Measurements from ENCODE around the gene HBS1L. TPM values are rescaled to one million over a fixed set of nuclear protein-coding genes. Genes with fewer than 3 reads are reported as not detected.

HBS1L gene
- total and polyA plus RNA-seq, 10 of the 15 experiments (the other 5 are each of a cell fraction or from before 2014, with no cell fraction given), result 58.7 to 142 (median 78.8) TPM

GRCh38 chr6:135048915-135049314 lies 5.7 kb downstream of the HBS1L start:
- no TSS peak for BruUV-seq (replicated peaks)
- Histone ChIP-seq H4K20me1 (ENCODE audit: control insufficient read depth, insufficient read depth) (no peaks in the 10 kb centered on the region), H3K27me3 (replicated peaks in 1 of 2; ENCODE audit: control insufficient read depth in 2 of 2, insufficient read depth in 2 of 2, low read length in 1 of 2) (no peaks in the 10 kb centered on the region), H3K36me3 (ENCODE audit: control insufficient read depth in 2 of 2, insufficient read depth in 2 of 2, low read length in 1 of 2) (peaks cover 2 to 18% of the 10 kb centered on the region in 2 experiments; a peak in 3 of 4 replicates), H3K4me2 (ENCODE audit: control insufficient read depth, insufficient read depth) (no peak overlapping the region), H3K9me3 (replicated peaks; ENCODE audit: control insufficient read depth, insufficient read depth, low read length) (no peaks in the 10 kb centered on the region), H3K4me1 (ENCODE audit: control insufficient read depth, insufficient read depth, low read length) (peaks cover 9% of the 10 kb centered on the region), H3K9ac (ENCODE audit: control insufficient read depth, insufficient read depth, low read length) (no peak overlapping the region), H2AFZ (ENCODE audit: control insufficient read depth, low read depth, low read length) (no peak overlapping the region), H3K4me3 (no peak overlapping the region), H3K79me2 (ENCODE audit: control insufficient read depth, insufficient read depth, low read length) (peaks cover 76% of the 10 kb centered on the region), H3K27ac (ENCODE audit: control insufficient read depth, insufficient read depth) (no peak overlapping the region)
- TF ChIP-seq CEBPZ (IDR thresholded peaks at IDR 0.05; ENCODE audit: low read depth, low read length) (no peak), TCF12 (IDR thresholded peaks at IDR 0.05; ENCODE audit: low read depth, low read length) (no peak), YY1 (IDR thresholded peaks at IDR 0.05; ENCODE audit: low read depth, low read length) (no peak), POU2F2 (IDR thresholded peaks at IDR 0.05; ENCODE audit: borderline replicate concordance, low read depth, low read length) (no peak), HCFC1 (IDR thresholded peaks at IDR 0.05; ENCODE audit: low read length) (no peak), ZBTB40 (IDR thresholded peaks at IDR 0.05; ENCODE audit: borderline replicate concordance) (no peak), MLLT1 (IDR thresholded peaks at IDR 0.05) (no peak), HSF1 (IDR thresholded peaks at IDR 0.05; ENCODE audit: low read depth, low read length) (no peak)
- FAIRE-seq (no peak), DNase-seq (ENCODE audit: low read depth, low spot score) (no peak), ATAC-seq (no peak)
- WGBS (ENCODE audit: insufficient coverage, insufficient replicate concordance, low lambda C conversion rate, missing lambda C conversion rate), result 100% methylated on average over 2 of the region's 2 CpGs
- intact Hi-C loops (cut with micrococcal nuclease; ENCODE audit: unreplicated experiment), result no loop called here
- ChIA-PET CTCF (interaction anchor here (1.0 to 1.7 kb wide), 4 partner anchors 8 to 176 kb away, joined by 3 to 4 read pairs (median 3); no protein-coding TSS in a partner anchor), POLR2A (interaction anchor here (0.7 kb wide), 1 partner anchor 27 kb away, joined by 3 read pairs; no protein-coding TSS in a partner anchor), SMC1A (ENCODE audit: uncharacterized antibody, unreplicated experiment) (interaction anchor here (0.5 to 3.8 kb wide), 10 partner anchors 9 to 1199 kb away, joined by 3 to 33 read pairs (median 4); partner anchors contain the start of gene MYB), RAD21 (ENCODE audit: unreplicated experiment) (interaction anchor here (1.5 to 4.9 kb wide), 3 partner anchors 11 to 45 kb away, joined by 3 to 29 read pairs (median 13); no protein-coding TSS in a partner anchor)
- in situ Hi-C loops (cut with MboI), result no loop called here

Data from GM12878 (cell line).